ENCODE results near the gene POLR3E.
A peak's percentile ranks its signal among the peaks of the same experiment; 100 is the strongest.
"Not testable (repeated sequence)": the region's sequence is repeated elsewhere in the genome, so short reads cannot be mapped to it uniquely, and the experiment has no call there.

The POLR3E gene

DNA sequence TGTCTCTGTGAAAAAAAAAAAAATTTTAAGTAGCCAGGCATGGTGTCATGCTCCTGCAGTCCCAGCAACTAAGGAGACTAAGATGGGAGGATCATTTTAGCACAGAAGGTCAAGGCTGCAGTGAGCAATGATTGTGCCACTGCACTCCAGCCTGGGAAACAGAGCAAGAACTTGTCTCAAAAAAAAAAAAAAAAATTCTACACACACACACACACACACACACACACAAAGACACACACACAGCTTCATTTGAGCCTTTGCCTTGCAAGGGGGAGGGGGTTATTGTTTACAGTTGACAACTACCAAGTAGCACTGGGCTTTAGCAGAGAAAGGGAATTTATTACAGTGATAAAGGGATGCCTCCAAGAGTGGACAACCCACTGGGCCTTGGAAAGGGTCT lies 4.9 kb upstream of the POLR3E start:
- DNase-seq (ENCODE audit: low read depth): no peak

DNA sequence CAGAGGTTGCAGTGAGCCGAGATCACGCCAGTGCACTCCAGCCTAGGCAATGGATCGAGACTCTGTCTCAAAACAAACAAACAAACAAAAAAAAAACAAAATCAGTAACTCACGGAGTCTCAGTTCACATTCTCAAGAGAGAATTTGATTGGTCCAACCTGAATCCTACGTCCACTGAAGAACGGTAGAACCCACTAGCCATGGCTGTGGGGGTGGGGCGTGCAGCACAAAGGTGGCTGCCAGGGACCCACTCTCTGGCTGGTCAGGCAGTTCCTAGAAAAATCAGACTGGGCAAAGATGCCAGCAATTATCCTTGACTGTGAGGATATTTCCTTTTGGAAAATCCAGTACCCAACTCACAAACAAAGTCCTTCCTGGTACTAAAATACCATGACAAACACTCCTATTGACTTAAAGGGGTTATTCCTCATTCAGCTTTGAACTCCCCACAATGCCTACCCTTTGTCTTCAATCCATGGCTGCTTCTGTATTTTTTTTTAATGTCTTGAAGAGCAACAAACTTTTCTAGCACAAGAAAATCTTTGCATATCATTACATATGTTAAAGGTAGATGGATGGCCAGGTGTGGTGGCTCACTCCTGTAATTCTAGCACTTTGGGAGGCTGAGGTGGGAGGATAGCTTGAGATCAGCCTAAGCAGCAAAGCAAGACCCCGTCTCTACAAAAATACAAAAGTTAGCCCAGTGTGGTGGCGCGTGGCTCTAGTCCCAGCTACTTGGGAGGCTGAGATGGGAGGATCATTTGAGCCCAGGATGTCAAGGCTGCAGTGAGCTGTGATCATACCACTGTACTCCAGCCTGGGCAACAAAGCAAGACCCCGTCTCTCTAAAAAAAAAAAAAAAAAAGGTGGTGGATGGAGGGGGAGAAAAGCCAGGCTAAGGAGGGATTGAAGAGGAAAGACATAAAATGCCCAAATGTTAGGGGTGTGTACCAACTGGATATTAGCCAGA lies 3.8 kb upstream of the POLR3E start:
- DNase-seq (ENCODE audit: low read depth): no peak

DNA sequence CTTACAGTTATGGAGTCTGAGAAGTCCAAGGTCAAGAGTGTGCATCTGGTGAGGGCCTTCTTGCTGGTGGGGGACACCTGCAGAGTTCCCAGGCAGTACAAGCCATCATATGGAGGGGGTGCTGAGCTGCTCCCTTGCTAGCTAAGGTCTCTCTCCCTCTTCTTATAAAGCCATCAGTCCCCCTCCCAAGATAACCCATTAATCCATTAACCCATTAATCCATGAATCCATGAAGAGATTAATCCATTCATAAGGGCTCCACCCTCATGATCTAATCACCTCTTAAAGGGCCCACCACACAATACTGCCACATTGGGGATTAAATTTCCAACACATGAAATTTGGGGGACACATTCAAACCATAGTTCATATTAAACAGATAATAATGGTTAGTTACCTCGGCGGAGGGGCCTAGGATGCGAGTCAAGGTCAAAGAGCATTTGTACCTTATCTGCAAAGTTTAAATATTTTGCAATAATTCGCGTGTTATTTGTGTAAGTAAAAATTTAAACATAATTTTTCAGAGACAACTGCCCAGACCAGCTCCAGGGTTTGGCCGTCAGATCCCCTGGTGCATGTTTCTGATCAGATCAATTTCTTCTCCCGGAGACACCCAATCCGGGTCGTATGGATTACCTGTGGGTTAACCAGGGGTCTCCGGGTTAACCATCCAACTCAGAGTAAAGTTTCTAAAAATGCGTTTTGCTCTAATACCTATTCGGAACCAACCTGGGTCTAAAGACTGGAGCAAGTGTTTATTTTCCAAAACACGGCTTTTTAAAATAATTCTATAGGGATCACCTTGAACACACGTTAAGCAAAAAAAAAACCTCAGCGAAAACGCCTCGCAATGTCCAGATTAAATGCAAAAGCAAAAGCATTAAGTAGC lies 740 bp upstream of the POLR3E start:
- no peak for DNase-seq (ENCODE audit: low read depth)

DNA sequence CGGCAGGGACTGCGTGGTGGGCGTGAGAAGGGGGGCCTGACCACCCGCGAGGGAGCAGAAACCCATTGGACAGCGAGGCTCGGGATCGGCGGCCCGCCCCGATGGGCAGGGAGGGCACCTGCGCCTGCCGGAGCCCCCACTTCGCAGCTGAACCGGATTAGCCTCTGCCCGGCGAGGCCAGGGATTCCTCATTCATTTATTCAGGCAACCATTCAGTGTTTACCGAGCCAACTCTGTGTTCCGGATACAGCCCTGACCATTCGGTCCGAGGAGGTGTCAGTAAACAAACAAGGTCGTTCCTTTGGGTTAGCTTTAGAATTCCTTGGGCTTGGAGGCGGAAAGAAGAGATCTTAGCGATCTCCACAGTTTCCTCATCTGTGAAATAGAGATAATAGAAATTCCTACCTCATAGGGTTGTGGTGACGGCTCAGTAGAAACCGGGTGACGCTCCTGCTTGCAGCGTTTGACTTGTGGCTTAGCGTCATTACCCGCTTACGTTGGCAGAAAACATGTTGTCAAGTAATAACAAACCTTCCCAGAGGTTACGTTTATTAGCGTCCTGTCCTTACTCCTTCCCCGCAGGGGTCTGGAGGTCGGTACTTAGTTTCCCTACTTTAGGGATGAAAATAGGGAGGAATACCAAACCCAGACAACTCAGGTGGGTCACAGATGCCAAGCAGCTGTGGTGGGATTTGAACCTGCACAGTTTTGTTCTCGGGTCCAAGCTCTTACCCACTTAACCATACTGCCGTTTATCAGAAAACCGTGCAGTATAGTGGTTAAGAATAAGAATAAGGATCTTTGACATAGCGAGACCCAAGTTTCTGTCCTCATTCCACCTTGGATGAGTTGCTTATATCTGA lies 893 bp downstream of the POLR3E start:
- DNase-seq (ENCODE audit: low read depth): peak; percentile 84

DNA sequence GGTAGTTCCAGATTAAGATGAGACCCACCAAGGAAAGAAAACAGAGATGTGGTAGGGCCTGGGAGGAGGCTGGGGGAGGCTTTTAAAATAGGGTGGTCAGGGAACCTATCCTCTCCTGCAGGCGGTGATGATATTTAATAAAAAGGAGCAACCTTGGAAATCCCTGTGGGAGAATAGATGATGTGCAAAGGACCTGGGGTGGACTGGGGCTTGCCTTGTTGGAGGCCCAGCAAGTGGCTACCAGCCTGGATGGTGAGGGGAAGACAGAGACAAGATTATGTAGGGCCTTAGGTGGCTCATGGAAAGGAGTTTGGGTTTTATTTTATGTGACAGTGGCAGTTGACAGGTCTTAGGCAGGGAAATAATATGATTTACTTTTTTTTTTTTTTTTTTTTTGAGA lies 1.8 kb downstream of the POLR3E start:
- no peak for DNase-seq (ENCODE audit: low read depth)

DNA sequence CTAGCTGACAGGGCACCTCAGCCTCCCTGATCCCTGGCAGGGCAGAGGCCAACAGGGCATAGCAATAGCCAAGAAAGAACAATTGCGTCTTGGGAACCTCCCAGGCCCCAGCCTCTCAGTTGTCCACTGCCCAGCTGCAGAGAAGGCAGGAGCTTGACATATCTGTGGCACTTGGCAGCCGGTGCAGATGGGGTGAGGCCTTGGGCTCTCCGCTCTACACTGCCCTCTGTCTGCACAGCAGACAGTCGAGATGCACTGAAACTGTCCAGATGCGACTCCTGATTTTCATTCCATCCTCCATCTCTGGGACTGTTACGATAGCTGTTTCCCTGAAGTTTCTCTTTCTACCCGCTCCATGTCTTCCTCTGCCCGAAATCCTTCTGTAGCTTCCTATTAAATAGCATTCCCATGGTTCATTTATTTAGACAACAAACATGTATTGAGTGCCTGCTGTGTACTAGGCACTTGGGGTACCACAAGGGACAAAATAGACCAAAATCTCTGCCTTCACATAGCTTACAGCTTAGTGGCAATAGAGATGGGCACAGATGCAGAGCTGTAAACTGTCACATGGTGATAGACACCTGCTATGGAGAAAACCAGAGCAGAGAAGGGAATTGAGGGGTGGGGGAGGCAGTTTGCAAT lies 3.3 kb downstream of the POLR3E start:
- DNase-seq (ENCODE audit: low read depth): no peak

DNA sequence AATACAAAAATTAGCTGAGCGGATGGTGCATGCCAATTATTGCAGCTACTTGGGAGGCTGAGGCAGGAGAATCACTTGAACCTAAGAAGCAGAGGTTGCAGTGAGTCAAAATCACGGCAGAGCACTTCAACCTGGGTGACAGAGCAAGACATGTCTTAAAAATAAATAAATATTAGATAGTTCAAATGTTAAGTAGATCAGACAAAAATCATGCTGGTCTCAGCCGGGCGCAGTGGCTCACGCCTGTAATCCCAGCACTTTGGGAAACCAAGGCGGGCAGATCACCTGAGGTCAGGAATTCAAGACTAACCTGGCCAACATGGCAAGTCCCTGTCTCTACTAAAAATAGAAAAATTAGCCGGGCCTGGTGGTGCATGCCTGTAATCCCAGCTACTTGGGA lies 4.2 kb downstream of the POLR3E start:
- DNase-seq (ENCODE audit: low read depth): not testable (repeated sequence)

DNA sequence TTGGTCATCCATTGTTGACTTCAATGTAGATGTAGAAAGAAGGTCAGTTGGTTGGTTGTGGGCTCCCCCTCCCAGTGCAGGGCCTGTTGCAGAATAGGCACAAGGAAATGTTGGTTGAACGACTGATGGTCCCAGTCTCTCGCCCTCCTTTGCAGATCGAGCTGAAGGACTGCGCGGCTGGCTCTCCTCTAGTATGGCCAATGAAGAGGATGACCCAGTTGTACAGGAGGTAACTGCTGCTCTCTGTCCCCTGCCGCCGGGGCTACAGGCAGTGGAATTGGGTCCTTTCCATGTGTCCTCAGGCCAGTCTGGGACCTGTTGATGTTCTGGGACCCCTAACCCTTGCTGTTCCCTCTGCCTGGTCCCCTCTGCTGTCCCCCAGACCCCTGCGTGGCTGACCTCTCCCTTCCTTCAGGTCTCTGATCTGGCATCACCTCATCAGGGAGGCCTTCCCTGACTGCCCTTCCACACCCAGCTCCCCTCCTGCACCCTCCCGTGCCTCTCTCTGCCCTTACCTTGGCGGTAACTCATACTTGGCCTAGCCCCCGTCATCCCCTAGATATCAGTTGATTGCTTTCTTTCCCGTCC lies 5.7 kb downstream of the POLR3E start:
- DNase-seq (ENCODE audit: low read depth): no peak

DNA sequence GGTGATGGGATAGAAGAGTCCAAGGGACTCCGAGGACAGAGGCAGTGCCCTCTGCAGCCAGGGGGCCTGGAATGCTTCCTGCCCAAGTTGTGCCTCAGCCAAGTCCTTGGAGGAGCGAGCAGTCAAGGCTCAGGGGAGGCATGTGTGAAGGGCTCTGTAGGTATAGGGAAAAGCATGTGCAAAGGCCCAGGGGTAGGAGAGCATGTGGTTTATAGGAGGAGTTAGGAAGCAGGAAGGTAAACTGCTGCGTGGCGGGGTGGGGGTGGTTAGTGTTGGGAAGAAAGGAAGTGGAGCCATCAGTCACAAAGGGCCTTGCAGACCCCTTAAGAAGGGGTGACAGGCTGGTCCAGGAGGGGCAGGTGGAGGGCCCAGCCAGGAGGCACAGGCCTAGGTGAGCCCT lies 7.2 kb downstream of the POLR3E start:
- no peak for DNase-seq (ENCODE audit: low read depth)

DNA sequence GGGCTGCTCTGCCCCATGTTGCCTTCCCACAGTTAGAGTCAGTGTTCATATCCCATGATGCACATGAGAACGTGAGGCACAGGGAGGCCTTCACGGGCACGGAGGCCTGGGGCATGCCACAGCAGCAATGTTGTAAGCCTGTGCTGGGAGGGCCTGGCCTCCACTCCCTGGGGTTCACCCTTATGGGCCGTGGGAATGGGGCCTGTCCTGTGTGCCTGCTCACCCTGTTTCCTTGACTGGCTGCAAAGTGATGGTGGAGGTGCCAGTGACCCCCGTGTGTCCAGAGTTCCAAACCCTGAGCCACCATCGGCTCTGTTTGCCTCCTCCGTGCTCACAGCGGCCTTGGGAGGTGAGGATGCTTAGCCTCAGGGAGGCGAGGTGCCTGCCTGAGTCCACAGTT lies 9.6 kb downstream of the POLR3E start:
- no peak for DNase-seq (ENCODE audit: low read depth)

DNA sequence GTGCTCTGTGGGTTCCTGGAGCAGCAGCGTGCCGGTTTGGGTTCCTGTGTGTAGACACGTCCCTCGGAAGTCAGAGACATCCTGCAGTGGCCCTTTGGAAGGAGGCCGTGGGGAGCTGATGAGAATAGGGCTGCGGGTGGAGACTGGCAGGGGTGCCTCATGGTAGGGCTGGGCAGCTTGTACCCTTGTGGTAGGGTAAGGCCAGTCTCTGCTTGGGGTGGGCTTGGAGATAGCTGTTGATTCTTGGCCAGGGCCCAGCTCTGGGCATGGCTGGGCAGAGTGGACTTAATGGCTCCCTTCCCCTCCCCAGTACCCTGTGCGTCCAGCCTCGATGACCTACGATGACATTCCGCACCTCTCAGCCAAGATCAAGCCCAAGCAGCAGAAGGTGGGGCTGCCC lies 10.6 kb downstream of the POLR3E start:
- DNase-seq (ENCODE audit: low read depth): no peak

DNA sequence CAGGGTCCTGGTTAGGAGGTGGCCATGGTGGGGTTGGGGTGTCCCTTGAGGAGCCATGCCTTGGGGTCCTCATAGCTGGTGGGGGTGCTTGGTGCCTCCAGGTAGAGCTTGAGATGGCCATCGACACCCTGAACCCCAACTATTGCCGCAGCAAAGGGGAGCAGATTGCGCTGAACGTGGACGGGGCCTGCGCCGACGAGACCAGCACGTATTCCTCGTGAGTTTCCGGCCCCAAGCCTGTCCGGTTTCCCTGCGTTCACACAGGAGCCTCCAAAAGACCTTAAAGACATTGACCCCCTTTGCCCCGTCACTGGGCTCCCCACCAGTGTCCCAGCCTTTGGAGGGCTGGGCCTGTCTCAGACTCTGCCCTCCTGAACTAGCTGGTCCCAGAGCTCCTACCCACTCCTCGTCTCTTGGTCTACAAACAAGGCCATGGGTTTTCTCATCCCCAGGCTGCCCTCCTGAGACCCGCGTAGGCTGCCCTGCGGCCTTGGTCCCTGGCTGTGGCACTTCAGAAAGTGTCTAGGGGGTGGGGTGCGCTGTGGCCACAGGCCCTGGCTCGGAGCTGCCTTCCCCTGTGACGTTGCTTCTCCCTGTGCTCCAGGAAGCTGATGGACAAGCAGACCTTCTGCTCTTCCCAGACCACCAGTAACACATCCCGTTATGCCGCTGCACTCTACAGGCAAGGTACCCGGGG lies 11.8 kb downstream of the POLR3E start:
- no peak for DNase-seq (ENCODE audit: low read depth)

DNA sequence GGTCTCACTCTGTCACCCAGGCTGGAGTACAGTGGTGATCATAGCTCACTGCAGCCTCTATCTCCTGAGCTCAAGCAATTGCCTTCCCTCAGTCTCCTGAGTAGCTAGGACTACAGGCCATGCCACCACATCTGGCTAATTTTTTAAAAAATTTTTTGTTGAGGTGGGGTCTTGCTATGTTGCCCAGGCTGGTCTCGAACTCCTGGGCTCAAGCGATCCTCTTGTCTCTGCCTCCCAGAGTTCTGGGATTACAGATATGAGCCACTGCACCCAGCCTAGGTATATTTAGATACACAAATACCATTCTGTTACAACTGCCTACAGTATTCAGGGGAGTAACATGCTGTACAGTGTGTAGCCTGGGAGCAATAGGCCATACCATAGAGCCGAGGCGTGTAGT lies 14.3 kb downstream of the POLR3E start:
- DNase-seq (ENCODE audit: low read depth): no peak

DNA sequence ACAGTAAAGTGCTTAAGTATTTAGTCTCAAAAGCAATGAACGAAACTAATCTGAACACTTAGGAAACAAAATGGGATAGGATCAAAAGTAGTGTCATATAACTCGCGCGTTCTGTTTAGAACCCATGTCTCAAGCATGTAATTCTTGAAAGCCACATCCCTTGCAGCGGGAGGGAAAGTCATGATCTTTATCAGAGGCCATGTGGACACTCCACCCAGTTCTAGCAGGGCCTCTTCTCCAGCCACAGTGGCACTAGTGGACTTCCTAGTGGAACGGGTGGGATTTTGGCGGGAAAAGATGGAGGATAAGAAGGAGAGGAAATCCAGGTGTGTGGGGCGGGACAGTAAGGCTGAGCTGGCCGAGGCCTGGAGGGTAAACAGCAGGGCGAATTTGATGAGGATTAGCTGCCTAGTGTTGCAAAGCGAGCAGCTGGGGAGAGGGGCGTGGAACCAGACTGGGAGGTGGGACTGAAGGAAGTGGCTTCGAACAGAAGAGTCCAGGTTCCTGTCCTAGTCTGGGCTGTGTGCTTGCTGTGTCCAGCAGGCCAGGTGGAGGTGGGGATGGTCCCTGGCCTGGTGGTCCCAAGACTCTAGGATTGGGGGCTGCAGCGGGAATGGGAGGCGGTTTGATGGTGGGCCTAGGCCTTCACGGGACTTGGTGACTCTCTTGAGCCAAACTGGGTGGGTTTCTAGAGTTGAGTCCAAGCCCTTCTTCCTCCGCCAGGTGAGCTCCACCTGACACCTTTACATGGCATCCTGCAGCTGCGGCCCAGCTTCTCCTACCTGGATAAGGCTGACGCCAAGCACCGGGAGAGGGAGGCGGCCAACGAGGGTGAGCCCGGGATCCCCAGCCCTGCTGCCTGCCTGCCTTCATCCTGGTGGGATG lies 15.9 kb downstream of the POLR3E start:
- no peak for DNase-seq (ENCODE audit: low read depth)

DNA sequence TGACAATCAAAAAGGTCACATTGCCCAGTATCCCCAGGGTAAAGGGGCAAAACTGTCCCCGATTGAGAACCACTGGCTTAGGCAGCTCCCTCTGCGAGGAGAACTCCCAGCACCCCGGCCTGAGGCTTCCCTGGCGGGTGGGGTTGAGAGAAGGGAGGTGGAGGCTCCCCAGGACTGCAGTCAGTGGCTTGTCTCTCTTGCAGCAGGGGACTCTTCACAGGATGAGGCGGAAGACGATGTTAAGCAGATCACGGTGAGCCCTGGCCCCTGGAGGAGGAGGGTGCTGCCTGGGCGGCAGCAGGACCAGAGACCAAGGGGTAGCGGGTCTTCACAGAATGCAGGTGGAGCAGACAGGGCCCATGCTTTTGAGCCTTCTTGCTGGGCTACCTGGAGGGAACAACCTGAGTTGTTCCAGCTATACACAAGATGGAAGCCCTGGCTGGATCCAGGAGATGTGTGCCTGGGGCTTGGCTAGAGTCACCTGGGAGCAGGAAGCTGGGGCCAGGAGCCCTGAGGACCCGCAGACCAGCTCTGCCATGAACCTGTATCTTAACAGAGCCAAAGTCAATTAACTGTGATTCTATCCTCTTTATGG lies 16.8 kb downstream of the POLR3E start:
- DNase-seq (ENCODE audit: low read depth): no peak

DNA sequence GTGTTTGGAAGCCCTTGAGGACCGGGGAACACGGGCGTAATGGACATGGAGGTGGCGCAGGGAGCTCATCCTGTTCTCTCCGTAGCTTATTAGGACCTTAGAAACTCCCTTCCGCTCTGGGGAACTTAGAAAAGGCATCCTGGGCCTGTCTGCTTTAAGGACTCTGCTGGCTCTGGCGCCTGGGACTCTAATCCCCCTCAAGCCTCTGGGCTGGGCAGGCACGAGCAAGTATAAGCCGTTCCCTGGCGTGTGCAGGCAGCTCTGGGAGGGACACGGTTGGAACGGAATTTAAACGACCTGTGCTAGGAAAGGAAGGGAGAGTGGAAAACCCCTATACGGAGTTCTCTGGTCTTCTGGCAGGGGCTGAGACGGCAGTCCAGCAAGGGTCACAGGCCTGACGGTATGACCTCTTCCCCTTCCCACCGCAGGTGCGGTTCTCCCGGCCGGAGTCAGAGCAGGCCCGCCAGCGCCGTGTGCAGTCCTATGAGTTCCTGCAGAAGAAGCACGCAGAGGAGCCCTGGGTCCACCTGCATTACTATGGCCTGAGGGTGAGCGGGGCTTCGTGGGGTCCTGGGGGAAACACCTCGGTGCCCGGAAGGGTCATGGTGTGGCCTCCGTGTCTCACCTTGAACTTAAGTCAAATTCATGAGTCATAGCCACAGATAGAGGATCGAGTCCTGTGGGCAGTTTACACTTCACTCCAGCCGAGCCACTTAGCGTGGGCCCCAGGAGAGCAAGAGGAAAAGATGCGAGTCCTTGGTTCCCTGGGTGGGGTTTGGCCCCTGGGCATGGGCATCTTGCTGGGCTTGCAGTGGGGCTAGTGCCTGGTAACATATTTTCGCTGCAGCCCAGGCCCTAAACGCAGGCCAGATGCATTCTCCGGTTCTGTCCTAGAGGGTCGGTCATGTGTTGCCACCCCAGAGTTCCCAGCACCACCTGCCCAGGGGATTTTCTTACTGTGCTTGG lies 17.7 kb downstream of the POLR3E start:
- no peak for DNase-seq (ENCODE audit: low read depth)

DNA sequence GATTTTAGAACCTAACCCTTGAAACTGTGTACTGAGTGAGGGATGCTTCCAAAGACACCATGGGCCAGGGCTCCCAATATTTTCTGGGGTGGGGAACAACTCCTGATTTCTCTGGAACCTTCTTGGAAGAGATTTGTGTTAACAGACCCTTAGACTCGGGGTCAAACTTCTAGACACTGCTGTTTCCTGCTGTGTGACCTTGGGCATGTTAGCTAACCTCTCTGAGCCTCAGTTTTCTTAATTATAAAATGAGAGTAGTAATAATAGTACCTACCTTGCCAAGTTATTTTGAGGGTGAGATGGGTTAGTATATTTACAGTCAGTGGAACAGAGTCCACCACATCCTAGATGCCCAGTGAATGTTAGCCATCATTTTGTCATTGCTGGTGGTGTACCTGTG lies 18.8 kb downstream of the POLR3E start:
- DNase-seq (ENCODE audit: low read depth): no peak

DNA sequence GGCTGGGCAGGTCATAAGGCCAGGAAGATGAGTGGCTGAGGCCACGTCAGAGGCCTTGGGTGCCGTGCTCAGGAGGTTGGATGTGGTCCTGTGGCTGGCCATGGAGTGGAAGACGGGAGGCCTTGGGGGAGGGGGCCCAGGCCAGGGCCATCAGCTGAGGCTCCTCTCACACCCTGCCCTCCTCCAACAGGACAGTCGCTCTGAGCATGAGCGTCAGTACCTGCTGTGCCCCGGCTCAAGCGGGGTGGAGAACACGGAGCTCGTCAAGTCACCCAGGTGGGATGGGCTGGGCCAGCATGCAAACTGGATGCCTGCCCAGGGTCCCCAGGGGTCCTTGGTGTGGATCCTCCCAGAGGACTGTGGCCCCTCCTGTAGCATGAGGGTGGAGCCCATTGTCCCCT lies 19.2 kb downstream of the POLR3E start:
- DNase-seq (ENCODE audit: low read depth): no peak

All from HS-27A (cell line).